Activated CD4-positive, alpha-beta T cell treated with anti-CD3 and anti-CD28 coated beads for 48 hours (primary cell): ENCODE measurements around the gene AP1G1.
"Not testable (repeated sequence)": the region's sequence is repeated elsewhere in the genome, so short reads cannot be mapped to it uniquely, and the experiment has no call there.

Experiments
- DNase-seq: peaks from one replicate; pipeline ENCODE4 v3.0.0-alpha.2; 2020

The AP1G1 gene

DNA sequence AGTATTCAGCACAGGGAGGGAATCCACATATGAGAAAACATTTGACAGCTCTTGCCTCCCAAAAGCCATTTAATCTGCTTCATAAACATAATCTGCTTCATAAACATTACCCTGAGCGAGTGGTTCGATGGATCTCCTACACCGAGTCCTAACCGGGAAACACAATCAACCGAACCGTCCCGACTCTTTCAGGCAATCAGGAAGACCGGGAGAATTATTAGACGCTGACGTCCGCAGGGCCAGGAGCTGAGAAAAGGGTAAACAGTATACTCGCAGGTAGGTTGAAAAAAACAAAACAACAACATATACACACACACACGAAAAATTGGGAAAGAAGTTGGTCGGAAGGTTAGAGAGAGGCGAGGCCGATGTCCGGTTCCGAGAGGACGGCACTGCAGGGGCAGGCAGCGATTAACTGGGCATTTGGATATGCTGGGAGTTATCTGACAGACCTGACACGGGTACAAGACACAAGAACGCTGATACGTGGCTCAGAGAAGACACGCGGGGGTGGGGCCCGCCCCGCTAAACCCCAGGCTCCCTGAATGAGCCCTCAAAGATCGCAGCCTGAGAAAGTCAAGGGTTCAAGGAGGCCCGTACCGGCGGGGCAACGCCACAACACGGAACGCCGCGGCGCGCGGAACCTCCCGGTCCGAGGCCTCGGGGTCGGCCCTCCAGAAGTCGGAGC, 585 bp downstream of the AP1G1 start:
- DNase-seq: peak; percentile 69

DNA sequence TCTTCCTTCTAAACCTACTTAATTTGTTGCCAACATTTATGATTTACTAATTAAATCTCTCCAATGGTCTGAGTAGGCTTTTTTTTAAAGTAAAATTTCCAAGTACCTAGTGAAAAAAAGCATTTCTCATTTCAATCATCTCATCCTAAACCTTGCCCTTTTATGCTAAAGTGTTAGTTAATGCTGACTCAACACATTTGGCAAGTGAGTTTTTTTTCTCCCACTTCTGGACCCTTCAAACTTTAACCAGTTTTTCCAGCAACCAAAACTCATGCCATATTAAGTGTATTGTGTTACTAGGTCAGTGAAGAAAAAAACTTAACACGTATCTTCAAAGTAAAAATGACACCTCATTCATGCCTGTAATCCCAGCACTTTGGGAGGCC, 5.3 kb downstream of the AP1G1 start:
- DNase-seq: no peak

DNA sequence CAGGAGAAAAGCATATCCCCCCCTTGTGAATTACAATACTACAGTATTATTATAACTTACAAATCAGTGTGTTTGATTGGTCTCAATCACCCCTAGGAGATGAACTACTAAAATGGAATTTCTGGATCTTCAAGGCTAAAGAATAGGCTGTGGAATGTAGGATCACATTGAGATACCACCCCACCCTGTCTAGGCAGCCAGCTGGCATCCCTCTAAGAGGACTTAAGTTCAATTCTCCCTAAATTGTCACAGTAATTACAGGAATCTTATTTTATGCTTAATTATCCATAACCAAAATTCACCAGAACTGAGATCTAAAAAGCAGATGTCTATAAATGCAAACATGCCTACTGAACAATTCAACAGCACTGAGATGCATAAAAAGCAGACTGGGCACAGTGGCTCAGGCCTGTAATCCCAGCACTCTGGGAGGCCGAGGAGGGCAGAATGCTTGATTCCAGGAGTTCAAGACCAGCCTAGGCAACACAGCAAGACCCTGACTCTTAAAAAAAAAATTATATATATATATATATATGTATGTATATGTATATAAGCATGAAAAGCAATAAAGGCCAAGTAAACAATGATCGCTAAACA, 12.0 kb downstream of the AP1G1 start:
- DNase-seq: no peak

DNA sequence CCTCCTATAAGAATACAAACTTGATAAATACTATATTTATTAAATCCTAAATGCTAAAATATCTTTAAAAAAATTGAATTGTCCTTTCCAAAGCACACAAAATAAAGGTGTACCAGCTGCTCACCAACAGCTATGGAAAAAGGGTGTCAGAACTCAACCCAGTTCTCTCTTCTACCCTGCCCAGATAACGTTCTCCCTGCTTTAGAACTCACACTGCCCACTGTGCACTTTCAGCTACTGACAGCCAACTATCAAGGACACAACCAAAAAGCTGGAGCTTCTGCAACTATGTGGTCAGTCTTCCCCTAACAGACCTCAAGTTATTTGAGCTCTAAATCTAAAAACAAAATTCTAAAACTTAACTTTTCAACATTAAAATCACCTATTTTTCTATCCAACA, 13.7 kb downstream of the AP1G1 start:
- no peak for DNase-seq

DNA sequence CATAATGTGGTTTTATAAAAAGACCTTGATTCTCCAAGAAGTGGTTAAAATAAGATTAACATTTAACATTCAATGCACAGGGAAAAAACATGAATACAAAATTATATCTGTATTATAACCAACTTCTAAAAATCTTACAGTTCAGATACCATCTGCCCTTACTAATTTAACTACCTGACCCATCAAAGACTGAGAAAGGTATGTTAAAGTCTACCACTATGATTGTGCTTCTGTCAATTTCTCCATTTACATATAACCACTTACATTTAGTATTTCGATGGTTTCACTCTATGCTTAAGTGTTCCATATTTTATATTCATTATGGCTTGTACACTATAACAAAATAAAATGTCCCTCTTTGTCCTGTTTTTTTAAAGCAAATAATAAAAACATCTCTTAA, 14.6 kb downstream of the AP1G1 start:
- no peak for DNase-seq

DNA sequence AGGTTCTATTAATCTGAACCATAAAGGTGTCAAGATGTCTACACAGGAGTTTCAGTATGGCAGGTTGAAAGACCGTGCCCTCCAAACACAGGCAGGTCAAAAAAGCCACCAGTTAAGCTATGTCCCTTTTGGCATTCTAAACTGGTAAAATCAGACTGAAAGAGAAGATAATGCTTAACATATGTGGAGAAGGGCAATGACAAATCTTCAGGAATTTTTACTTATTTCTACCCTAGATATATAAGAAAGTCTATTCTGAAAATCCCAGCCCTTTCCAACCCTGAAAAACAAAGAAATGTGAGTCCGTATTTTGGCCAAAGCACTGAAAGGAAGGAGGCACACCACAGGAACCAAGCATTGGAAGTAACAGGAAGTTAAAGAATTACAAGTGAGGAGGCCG, 16.5 kb downstream of the AP1G1 start:
- no peak for DNase-seq

DNA sequence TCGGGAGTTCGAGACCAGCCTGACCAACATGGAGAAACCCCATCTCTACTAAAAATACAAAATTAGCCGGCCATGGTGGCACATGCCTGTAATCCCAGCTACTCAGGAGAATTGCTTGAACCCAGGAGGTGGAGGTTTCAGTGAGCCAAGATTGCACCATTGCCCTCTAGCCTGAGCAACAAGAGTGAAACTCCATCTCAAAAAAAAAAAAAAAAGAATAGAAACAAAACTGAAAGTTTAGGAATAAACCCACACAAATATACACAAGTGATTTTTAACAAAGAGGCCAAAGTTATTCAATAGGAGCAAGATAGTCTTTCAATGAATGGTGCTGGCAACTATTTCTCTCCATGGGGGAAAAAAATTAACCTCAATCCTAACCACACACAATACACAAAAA, 18.3 kb downstream of the AP1G1 start:
- DNase-seq: not testable (repeated sequence)

DNA sequence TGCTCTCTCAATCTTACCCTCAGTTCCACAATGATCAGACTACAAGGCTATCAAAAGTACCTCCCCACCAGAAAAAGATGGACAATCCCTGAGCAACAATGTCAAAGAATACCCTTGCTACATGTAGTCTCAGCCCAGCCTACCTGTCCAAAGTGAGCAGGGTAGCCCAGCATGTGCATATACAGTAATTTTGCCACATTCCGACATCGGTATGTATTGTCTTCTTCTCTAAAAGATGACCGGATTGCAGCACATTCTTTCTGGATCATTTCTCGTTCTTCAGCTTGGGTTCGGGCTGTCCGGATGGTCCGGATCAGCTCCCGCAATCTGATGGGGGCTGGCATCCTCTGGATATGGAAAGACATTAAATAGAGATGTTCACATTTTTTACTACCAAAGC, 19.5 kb downstream of the AP1G1 start:
- DNase-seq: no peak

DNA sequence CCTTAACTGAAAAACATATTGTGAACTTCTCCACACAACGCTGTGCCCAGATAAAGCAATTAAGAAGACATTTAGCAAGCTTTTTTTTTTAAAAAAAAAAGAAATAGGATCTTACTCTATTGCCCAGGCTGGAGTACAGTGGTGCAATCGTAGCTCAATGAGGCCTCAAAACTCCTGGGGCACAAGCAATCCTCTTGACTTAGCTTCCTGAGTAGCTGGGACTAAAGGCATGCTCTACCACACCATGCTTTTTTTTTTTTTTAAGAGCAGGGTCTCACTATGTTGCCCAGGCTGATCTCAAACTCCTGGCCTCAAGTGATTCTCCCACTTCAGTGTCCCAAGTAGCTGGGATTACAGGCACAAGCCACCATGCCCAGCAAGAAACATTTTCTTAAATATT, 20.1 kb downstream of the AP1G1 start:
- no peak for DNase-seq

DNA sequence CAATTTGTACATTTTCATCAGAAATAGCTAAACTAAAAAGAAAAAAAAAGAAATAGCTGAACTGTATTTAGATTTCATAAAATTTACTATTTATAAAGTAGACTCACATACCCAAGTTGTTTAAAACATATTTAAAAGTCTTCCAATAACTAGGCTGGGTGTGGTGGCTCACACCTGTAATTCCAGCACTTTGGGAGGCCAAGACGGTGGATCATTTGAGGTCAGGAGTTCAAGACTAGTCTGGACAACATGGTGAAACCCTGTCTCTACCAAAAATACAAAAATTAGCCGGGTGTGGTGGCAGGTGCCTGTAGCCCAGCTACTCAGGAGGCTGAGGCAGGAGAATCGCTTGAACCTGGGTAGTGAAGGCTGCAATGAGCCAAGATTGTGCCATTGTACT, 23.5 kb downstream of the AP1G1 start:
- DNase-seq: not testable (repeated sequence)

DNA sequence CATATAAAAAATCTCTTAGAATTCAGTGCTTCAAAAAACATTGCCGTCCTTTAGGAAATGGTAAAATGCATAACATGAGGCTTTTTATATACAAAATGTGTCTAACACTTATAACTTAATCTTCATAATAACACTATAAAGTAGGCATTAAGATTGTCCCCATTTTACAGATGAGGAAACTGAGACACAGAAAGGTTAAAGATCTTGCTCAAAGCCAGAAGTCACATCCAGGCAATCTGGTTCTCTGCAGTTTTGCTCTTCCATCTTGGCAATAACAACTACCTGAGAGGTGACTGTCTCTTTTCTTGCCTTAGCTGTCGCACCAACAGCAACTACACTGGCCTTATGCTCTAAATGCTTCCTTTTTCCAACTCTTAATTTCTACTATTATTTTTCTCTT, 24.5 kb downstream of the AP1G1 start:
- DNase-seq: no peak

DNA sequence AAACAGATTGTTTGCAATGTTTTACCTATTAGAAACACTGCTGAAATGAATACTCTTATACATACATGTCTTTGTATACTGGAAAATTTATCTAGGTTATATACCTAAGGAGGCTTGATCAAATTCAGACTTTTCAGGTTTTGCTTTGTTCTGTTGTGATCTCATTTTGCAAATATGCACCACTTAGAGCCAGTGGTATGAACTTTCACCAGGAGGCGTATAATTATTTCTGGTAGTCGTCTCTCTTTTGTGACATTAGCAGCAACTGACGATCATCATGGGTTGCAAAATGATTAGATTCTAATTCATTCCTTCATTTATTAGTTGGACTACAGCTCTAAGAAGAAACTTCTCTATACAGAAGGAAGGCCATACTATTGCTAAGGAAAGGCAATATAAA, 26.9 kb downstream of the AP1G1 start:
- no peak for DNase-seq

DNA sequence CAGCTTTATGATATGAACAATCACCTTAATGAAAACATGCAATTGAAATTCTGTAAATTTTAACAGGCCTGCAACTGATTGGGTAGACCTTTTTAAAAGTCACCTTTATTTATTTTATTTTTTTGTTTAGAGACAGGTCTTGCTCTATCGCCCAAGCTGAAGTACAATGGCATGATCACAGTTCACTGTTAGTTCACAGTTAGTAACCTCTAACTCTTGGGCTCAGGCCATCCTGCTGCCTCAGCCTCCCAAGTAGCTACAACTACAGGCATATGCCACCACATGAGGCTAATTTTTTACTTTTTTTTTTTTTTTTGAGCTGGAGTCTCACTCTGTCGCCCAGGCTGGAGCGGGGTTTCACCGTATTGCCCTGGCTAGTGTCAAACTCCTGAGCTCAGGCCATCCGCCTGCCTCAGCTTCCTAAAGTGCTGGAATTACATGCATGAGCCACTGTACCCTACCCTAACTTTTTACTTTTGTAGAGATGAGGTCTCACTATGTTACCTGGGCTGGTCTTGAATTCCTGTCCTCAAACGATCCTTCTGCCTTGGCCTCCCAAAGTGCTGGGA, 28.0 kb downstream of the AP1G1 start:
- no peak for DNase-seq

DNA sequence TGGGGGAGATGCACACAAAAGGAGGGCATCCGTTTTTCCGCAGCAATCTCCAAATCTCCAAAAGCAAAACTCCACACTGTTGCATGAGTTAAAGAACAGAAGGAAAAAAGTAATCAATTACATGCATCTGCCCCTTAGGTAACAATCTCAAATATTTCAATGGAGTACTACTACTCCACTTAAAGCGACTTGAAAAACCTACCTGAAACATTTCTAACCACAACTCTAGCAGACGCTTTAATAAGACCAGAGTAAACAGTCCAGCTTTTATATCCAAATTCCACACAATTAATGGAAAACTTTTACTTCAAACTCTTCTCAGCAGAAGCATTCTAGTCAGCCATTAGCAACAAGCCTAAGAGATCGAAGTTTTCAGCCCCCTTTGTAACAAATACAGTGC, 29.9 kb downstream of the AP1G1 start:
- DNase-seq: no peak

DNA sequence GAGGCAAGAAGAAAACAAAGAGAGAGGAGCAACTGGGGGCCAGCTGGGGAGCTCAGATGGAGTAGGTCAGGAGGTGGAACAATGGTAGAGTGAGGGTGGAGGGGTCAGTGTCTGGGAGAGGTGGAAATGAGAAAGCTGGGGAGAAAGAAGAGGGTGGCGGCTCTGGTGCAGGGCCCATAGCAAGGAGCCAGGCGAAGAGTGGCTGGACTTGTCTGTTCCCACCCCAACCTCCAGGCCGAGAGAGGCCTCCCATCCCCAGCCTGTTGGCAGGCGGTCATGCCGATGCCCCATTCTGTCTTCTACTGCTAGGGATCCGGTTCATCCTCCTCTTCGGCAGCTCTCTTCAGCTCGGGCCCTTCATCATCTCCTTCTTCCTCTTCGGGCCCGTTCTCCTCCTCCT, 31.3 kb downstream of the AP1G1 start:
- DNase-seq: no peak

DNA sequence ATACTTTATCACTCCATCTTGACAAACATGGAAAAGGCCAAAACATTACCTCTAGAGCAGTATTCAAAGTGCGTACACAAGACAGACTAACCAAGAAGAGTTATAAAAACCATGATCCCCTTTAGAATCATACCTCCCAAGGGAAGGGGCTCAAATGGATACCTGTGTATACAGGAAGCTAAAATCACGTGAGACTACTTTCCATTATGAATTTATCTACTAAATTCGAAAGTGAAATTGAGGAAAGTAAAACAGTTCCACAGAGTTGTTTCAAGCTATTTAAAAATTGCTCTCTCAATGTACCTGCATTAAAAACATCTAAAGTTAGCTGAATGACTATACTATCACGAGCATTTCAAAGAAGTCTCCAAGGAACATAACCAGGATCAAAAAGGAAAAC, 32.7 kb downstream of the AP1G1 start:
- DNase-seq: no peak

DNA sequence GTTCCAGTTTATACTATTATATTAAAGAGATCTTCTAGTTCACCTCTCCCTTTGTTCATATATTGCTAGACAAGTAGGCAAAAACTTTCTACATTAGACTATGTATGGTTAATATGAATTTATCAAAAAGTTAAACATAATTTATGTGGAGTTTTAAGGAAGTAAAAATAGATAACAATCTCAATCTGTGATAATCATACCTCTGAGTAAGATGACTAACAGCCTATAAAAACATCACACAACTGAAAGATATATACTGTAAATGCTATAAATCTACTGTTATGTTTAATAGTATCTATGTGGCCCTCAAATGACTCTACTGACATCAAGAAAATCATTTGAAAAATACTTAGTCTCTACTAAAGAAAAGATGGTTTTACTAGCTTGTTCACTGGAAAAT, 37.1 kb downstream of the AP1G1 start:
- no peak for DNase-seq

DNA sequence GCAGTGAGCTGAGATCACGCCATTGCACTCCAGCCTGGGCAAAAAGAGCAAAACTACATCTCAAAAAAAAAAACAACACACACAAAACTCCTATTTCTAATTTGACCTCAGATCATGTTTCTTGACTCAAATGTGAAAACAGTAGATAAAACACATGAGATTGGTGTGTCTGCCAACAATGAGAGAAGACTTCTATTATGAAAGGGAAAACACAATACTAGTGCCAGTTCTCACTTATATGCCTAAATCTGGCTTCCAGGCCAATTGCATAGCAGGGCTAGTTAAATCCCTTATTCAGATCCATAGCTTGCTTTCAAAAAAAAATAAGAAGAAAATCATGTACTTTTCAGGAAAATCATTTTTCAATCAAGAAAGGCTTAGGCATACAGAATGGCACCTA, 39.4 kb downstream of the AP1G1 start:
- DNase-seq: no peak

DNA sequence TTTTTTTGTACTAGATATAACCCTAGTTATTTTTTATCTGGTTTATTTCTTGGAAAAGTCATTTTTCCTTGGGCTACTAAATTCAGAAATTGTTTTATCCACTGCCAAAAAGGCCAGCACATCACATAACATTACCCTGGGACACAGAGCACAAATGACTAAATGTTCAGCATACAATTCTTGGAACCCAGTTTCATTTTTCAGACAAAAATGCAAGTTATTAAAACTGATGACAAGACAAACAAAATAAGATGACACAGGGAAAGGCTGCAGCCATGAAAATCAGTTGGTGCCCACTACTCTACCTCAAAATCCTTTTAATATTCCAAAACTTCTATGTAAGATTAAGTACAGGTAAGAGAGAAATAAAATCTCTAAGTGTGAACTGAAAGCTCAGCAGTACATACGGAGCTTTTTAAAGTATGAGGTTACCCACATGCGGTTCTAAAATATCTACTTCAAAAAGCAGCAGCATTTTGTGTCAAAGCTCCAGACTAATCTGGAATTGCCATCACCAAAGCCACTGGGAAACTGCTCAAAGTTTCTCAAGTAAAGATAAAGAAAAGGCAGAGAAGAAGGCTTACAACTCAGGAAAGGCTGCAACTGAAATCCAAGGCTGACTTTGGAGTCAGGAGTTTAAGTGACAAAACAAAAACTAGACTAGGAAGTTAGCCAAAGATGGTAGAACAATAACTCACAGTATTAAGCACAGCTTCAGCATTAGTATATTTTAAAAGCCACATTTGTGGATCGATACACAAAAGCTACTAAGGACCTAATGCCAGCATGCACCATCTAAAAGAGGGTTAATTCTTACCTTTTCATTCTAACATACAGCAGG, 41.4 kb downstream of the AP1G1 start:
- no peak for DNase-seq

DNA sequence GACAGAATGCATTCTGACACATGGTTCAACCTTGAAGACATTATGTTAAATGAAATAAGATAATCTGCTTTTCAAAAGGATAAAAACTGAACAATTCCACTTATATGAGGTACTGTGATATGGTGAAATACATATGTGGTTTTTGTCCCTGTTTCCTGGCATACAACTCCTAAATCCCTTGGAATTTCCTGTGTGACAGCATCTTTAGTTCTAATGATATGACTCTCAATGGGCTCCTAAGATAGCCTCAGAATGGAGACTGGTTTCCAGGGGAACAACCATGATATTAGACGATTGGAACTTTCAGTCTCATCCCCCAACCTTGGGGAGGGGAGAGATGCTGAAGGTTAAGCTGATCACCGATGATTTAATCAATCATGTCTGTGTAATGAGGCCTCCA, 46.4 kb downstream of the AP1G1 start:
- DNase-seq: no peak

DNA sequence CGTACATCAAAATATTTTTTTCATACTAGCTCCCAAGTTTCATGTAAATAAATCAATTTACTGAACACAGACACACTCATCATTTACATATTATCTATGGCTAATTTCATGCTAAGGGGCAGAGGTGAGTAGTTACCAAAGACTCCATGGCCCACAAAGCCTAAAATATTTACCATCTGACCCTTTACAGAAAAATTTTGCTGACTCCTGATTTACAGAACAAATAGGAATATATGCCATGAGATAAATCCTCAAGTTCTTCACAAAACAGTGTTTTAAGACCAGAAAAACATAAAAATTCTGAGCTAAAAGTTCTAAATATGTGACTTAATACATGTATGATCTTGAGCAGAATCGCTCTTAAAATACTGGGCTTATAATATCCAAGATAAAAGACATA, 47.5 kb downstream of the AP1G1 start:
- no peak for DNase-seq

DNA sequence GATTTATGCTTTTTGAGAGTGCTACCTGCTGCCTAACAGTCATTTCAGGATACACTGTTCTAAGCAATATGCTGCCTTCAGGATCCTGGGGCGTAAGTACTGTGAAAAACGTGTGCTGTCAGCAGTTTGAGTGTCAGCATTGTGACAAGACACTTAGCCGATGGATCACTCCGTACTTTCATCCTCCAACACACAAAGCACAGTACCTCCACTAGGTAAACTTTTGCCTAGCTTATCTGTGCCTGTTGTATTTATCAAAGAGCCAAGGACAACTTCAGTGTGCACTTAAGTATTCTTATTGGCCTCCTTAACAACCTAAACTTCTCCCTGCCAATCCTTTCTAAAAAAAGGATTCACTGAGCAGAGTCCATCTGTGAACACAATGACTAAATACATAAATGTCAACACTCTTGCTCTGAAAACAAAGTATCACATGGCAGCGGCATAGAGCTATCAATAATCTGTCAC, 50.3 kb downstream of the AP1G1 start:
- DNase-seq: no peak

DNA sequence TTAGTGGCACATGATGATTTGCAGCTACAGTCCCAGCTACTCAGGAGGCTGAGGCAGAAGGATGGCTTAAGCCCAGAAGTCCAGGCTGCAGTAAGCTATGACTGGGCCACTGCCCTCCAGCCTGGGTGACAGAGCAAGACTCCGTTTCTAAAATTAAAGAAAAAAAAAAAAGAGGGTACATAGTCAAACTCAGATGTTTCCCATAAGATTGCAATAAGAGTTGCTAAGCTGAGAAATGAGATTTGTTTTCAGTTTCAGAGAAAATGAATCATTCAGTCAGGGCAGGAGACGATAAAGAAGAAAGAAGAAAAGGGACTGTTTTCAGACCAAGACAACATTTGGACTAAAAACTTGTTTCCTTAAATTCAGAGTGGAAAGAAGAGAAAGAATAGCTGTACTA, 54.0 kb downstream of the AP1G1 start:
- no peak for DNase-seq

DNA sequence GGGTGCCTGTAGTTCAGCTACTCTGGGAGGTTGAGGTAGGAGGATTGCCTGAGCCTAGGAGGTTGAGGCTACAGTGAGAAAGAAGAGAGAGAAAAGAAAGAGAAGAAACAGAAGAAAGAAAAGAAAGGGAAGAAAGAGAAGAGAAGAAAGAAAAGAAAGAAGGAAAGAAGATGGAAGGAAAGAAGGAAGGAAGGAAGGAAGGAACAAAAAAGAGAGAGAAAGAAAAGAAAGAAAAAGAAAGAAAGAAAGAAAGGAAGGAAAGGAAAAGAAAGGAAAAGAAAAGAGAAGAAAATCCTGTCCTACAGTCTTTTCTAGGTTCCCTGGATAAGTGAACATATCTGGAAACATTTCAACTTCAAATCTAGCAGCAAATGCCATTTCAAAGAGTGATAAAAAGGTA, 54.5 kb downstream of the AP1G1 start:
- no peak for DNase-seq
